Measurements from ENCODE around the gene CER1.

CER1 gene

GRCh38 chr9:14723301-14723700, 768 bp upstream of the CER1 start:
- DNase-seq (ENCODE audit: low read depth) = no peak
- TF ChIP-seq, protein P1, sequence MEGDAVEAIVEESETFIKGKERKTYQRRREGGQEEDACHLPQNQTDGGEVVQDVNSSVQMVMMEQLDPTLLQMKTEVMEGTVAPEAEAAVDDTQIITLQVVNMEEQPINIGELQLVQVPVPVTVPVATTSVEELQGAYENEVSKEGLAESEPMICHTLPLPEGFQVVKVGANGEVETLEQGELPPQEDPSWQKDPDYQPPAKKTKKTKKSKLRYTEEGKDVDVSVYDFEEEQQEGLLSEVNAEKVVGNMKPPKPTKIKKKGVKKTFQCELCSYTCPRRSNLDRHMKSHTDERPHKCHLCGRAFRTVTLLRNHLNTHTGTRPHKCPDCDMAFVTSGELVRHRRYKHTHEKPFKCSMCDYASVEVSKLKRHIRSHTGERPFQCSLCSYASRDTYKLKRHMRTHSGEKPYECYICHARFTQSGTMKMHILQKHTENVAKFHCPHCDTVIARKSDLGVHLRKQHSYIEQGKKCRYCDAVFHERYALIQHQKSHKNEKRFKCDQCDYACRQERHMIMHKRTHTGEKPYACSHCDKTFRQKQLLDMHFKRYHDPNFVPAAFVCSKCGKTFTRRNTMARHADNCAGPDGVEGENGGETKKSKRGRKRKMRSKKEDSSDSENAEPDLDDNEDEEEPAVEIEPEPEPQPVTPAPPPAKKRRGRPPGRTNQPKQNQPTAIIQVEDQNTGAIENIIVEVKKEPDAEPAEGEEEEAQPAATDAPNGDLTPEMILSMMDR (IDR thresholded peaks at IDR 0.05; ENCODE audit: control insufficient read depth, extremely low read depth, insufficient read depth) = no peak
- no peak overlapping the region for H3K4me3 ChIP-seq (ENCODE audit: low read depth, low read length)

- no peak overlapping the region for H3K4me3 ChIP-seq (ENCODE audit: low read depth, low read length)
- TF ChIP-seq, protein P1 (IDR thresholded peaks at IDR 0.05; ENCODE audit: control insufficient read depth, extremely low read depth, insufficient read depth) = no peak
- DNase-seq (ENCODE audit: low read depth) = no peak
Measured at GRCh38 chr9:14719231-14719923, 3.2 kb downstream of the CER1 start.

GRCh38 chr9:14715102-14715501, 7.4 kb downstream of the CER1 start:
- no peak for DNase-seq (ENCODE audit: low read depth)
- no peak overlapping the region for H3K4me3 ChIP-seq (ENCODE audit: low read depth, low read length)
- TF ChIP-seq, protein P1 (IDR thresholded peaks at IDR 0.05; ENCODE audit: control insufficient read depth, extremely low read depth, insufficient read depth) = no peak

GRCh38 chr9:14713187-14713767, 9.3 kb downstream of the CER1 start:
- no peak overlapping the region for H3K4me3 ChIP-seq (ENCODE audit: low read depth, low read length)
- TF ChIP-seq, protein P1 (IDR thresholded peaks at IDR 0.05; ENCODE audit: control insufficient read depth, extremely low read depth, insufficient read depth) = no peak
- no peak for DNase-seq (ENCODE audit: low read depth)

DNA sequence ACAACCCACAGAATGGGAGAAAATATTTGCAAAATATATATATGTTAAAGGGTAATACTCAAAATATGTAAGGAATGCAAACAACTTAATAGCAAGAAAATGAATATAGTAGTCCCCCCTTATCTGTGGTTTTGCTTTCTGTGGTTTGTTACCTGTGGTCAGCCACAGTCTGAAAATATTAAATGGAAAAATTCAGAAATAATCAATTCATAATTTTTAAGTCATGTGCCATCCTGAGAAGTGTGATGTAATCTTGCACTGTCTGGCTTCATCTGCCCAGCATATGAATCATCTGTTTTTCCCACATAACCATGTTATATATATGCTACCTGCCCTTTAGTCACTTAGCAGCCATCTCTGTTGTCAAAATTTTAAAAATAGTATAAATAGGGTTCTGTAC, 11.7 kb downstream of the CER1 start:
- TF ChIP-seq, protein P1 (IDR thresholded peaks at IDR 0.05; ENCODE audit: control insufficient read depth, extremely low read depth, insufficient read depth) = no peak
- DNase-seq (ENCODE audit: low read depth) = no peak

GRCh38 chr9:14706530-14707140, 15.9 kb downstream of the CER1 start:
- no peak for DNase-seq (ENCODE audit: low read depth)
- TF ChIP-seq, protein P1 (IDR thresholded peaks at IDR 0.05; ENCODE audit: control insufficient read depth, extremely low read depth, insufficient read depth) = no peak
- H3K4me3 ChIP-seq (ENCODE audit: low read depth, low read length) = no peak overlapping the region

More for the DNA sequence above, 11.7 kb downstream of the CER1 start:
- no peak overlapping the region for H3K4me3 ChIP-seq (ENCODE audit: low read depth, low read length)

Data from LNCaP clone FGC (cell line).